ENCODE results near the gene WASHC1.
"Not testable (repeated sequence)": the region's sequence is repeated elsewhere in the genome, so short reads cannot be mapped to it uniquely, and the experiment has no call there.

DNA sequence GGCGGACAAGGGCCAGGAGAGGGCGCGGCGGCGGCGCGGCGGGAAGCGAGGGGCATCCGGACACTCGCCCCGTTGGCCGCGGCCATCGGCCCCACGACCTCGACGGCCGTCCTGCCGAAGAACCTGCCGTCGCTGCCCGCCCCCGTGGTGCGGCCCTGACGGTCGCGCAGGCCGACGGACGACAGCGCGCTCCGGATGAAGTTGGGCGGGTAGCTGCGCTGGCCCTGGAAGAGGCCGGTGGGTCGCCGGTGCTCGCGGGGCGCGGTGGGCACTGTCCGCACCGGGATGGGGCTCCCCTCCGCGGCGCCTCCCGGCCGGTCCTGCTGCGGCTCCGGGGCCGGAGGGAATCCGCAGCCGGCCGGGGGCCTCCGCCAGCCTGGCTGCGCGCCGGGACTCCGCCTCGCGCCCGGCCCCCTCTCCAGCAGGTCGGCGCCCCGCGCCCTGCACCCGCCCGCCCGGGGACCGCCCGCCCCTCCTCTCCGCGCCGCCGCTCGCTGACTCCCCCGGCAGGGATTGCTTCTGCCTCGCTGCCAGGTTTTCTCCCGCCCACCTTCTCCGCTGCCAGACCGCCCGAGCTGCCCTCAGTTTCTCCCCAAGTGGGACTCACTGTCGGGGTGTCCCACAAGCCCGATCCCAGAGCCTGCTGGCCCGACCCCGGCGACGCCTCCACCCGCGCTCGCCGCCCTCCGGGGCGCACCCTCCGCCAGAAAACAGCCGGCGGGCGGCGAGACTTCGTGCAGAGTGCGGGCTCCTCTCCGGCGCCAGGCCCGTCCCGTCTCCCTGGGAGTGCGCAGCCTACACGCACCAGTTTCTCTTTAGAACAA lies 44.0 kb upstream of the WASHC1 start:
- not testable (repeated sequence) for TF ChIP-seq POLR2AphosphoS5 (IDR thresholded peaks at IDR 0.05; ENCODE audit: low read depth, low read length); SETDB1 (CRISPR knock-in tag; IDR thresholded peaks at IDR 0.05; ENCODE audit: borderline replicate concordance); TEAD2 (CRISPR knock-in tag; IDR thresholded peaks at IDR 0.05); ZNF326 (CRISPR knock-in tag; IDR thresholded peaks at IDR 0.05; ENCODE audit: borderline replicate concordance); NR2F1 (CRISPR knock-in tag; IDR thresholded peaks at IDR 0.05); ZZZ3 (CRISPR knock-in tag; IDR thresholded peaks at IDR 0.05; ENCODE audit: borderline replicate concordance); ZNF589 (CRISPR knock-in tag; conservative IDR thresholded peaks at IDR 0.05)

Measured in HepG2 (cell line).